PC-9 (cell line): ENCODE results near the gene MAPKAP1.

Experiments
- CTCF ChIP-seq: fragments of 200-600 bp; sonication (generic); conservative IDR thresholded peaks from 2 replicates; pipeline ENCODE4 v1.6.1; 2017; ENCODE audit warnings: mixed run types, antibody characterized with exemption, mild to moderate bottlenecking, moderate library complexity
- EZH2 ChIP-seq: fragments of 200-600 bp; sonication (generic); IDR thresholded peaks from 2 replicates; pipeline ENCODE4 v1.8.0; 2017; ENCODE audit warnings: antibody characterized with exemption, low read depth

- TF ChIP-seq CTCF (no peak), EZH2 (no peak)
These were observed 270.2 kb downstream of the MAPKAP1 start for GRCh38 chr9:125436613-125437443.
